ENCODE data around the gene AACS.

AACS gene

DNA sequence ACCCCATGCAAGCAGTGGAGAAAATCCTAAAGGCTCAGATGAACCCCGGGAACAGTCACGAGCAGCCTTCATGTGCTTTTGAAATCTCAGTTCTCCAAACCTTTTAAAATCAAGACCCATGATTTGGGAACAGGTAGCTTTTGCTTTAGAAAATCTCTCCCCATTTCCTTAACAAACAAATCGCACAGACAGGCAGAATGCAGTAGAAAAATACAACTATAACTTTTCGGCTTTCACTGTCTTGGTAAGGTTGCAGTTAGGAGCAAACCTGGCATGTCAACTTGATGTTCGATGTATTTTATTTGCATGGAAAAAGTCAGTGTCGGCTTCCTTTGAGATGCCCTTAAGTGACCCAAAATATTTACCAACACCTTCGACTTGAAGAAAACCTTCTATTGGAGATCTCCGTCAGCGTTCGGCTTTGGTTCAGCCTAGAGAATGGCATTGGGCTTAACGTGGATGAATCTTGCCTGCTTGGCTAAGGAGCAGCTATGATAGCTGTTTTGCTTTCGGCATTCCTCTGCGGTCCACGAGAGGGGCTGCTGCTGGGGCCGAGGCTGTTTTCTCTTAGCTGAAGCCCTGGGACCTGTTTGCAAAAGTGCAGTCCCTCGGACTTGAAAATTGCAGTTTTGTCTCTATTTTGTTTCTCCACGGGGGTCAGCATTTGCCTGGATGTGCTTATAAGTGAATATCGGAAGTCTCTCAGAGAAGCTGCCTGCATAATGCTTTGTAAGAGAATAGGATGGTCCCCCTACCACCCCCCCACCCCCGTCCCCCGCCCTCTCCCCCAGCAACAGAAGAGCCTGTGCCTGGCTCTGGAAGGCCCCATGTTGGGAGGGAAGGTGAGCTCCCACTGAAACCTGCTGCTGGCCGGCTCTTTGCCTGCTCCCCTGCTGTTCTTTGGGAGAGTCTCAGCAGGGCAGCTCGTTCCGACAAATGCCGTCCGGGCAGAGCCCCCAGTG is 122.8 kb downstream of the AACS start:
- DNase-seq: no peak

DNA sequence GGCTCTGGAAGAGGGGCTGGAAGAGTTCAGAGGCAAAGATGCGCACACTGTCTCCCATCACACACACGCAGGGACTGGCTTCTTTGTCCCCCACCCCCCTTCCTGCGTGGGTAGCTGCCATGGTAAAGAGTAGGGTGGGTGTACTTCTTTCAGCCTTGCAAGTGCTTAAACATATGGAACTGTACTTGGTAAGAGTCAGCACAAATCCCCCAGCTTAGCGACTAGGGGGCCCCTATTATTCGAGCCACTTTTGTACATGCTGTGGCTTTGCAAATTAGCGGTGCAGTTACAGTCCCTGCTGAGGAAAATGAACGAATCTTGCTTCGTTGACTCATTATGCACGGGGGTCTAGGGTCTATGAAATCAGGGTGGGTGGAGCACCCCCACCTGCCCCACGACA is 123.8 kb downstream of the AACS start:
- DNase-seq: no peak

DNA sequence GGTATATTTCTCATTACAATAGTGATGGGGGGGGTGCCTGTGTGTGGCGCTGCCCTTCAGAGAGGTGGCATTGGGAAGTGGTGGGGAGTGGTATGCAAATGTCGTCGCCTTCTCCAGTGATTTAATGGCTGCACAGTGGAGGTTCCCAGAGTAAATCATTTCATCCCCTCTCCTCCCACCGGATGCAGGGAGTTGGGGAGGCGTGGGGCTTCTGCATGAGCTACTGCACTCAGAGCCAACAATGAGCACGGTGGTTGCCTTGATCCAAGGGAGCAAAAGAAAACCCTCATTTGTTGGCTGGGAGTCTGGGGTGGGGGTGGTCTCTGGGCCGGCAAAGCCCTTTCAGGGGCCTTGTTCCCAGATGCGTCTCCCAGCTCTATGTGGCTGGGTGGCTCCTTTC is 124.3 kb downstream of the AACS start:
- no peak for DNase-seq

DNA sequence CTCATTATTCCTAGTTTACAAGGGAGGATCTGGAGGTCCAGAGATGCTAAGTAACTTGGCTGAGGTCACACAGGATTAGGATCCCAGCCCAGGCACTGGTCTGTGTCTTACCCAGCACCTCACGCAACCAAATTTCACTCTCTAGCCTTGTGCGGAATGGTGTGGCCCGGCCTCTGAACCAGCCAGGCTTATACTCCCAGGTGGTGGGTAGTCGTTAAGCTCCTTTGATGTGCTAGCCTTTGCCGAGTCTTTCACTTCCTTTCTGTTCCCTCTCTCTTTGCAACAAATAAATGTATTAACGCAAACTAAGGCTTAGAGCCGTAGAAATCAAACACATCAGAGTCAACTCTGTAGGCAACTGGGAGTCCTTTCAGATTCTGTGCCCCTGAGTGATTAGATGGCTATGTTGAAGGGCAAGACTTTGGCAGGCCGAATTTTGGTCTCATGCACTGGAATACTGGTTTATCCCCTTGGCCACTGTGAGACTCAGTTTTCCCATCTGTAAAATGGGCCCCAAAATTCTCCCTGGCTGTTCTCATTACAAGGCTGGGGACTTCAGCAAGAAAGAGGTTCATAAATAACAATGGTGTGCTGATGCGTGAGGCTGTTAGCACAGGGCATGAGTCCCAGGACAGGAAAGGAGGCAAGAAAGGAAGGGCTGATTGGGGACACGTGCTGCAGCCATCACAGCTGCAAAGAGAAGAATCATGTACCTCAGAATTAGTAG is 126.3 kb downstream of the AACS start:
- DNase-seq: no peak

DNA sequence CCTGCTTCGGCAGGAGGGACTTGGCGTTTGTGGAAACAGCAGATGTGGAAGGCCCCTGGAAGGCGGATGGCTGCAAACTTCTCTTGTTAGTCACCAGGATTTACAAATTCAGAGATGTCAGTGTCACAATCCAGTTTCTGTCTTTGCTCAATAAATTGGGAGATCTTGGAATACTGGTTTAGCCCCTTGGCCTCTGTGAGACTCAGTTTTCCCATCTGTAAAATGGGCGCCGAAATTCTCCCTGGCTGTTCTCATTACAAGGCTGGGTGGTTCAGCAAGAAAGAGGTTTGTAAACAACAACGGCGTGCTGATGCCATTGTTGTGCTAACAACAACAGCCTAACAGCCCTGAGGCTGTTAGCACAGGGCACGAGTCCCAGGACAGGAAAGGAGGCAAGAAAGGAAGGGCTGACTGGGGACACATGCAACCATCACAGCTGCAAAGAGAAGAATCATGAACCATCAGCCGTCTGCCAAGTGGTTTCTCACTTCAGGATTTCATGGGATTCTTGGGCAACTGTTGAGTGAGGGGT is 127.5 kb downstream of the AACS start:
- DNase-seq: no peak
